GM18517 (cell line): ENCODE results near the gene LYPD5.
"Not testable (repeated sequence)": the region's sequence is repeated elsewhere in the genome, so short reads cannot be mapped to it uniquely, and the experiment has no call there.

Experiments
- ATAC-seq: cut with Tn5 transposase; IDR thresholded peaks from one replicate; pipeline ENCODE4 v1.9.1; 2021; ENCODE audit warnings: mild to moderate bottlenecking, moderate library complexity; ENCODE audit not compliant: unreplicated experiment

LYPD5 gene

GRCh38 chr19:43806848-43807247 lies 4.6 kb upstream of the LYPD5 start:
- ATAC-seq = no peak

GRCh38 chr19:43806401-43806800 lies 4.2 kb upstream of the LYPD5 start:
- ATAC-seq = not testable (repeated sequence)

- no peak for ATAC-seq
Observed at GRCh38 chr19:43804432-43804831, 2.2 kb upstream of the LYPD5 start.

- ATAC-seq = no peak
Observed at GRCh38 chr19:43799502-43800142, 2.6 kb downstream of the LYPD5 start.

GRCh38 chr19:43798546-43799409 lies 3.5 kb downstream of the LYPD5 start:
- no peak for ATAC-seq

- ATAC-seq = no peak
Observed at GRCh38 chr19:43798026-43798545, 4.2 kb downstream of the LYPD5 start.

GRCh38 chr19:43797556-43797955 lies 4.7 kb downstream of the LYPD5 start:
- ATAC-seq = no peak

GRCh38 chr19:43797118-43797517 lies 5.1 kb downstream of the LYPD5 start:
- ATAC-seq = no peak

GRCh38 chr19:43790587-43790986 lies 11.7 kb downstream of the LYPD5 start:
- no peak for ATAC-seq

- ATAC-seq = no peak
Observed at GRCh38 chr19:43789029-43789428, 13.2 kb downstream of the LYPD5 start.

GRCh38 chr19:43786665-43787064 lies 15.6 kb downstream of the LYPD5 start:
- ATAC-seq = no peak

GRCh38 chr19:43784981-43785808 lies 17.1 kb downstream of the LYPD5 start:
- ATAC-seq = peak; percentile 45

- ATAC-seq = no peak
Observed at GRCh38 chr19:43784241-43784980, 17.8 kb downstream of the LYPD5 start.

- ATAC-seq = no peak
Observed at GRCh38 chr19:43783636-43784035, 18.6 kb downstream of the LYPD5 start.

- no peak for ATAC-seq
Observed at GRCh38 chr19:43782689-43783231, 19.5 kb downstream of the LYPD5 start.

GRCh38 chr19:43782311-43782660 lies 20.0 kb downstream of the LYPD5 start:
- ATAC-seq = no peak

- no peak for ATAC-seq
Observed at GRCh38 chr19:43781630-43782310, 20.5 kb downstream of the LYPD5 start.

GRCh38 chr19:43780706-43781525 lies 21.3 kb downstream of the LYPD5 start, which contains the start of gene KCNN4:
Gene KCNN4 (minus strand): TSS chr19:43780973. CDS start chr19:43780861, 112 bp downstream.
- ATAC-seq = no peak

GRCh38 chr19:43779820-43780219 lies 22.4 kb downstream of the LYPD5 start:
- ATAC-seq = no peak
